Kidney capillary endothelial cell (primary cell): ENCODE results near the gene ALKBH1.
"Not testable (repeated sequence)": the region's sequence is repeated elsewhere in the genome, so short reads cannot be mapped to it uniquely, and the experiment has no call there.

Experiments used
- DNase-seq: peaks from one replicate; pipeline ENCODE4 v3.0.0-alpha.2; 2018; ENCODE audit warnings: low spot score

ALKBH1 gene

DNA sequence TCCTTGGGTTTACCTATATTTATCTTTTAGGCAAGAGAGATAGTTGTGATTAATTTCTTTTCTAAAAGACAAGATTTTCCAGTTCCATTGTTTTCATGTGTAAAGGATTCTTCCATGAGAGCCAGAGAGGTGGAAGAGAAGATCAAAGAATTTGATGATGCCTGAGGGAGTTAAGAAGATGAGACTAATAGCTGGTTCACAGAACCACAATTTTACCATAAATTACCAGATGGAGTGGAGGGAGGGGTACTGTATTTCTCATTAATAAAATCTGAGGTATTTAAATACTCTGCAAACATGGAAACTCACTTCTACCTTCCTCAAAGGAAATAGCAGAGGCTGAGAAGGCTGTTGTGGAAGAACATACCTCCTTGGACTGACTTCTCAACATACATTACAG lies 34.6 kb downstream of the ALKBH1 start:
- DNase-seq = no peak

DNA sequence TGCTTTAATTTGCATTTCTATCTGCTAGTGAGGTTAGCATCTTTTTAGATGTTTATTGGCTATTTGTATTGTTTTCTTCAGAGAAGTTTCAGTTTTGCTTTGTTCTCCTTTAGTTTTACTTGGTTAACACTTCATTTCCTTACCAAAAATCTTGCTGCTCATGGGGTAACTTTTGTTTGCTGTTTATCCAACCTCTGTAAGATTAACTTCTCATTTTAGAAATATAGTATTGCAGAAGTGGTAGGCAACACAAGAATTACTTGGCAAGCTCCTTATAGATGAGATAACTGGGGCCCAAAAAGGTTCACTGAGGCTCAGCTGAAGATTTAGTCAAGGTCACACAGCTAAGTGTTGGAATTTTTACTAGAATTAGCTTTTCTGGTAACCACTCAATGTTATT lies 40.5 kb downstream of the ALKBH1 start:
- DNase-seq = no peak

DNA sequence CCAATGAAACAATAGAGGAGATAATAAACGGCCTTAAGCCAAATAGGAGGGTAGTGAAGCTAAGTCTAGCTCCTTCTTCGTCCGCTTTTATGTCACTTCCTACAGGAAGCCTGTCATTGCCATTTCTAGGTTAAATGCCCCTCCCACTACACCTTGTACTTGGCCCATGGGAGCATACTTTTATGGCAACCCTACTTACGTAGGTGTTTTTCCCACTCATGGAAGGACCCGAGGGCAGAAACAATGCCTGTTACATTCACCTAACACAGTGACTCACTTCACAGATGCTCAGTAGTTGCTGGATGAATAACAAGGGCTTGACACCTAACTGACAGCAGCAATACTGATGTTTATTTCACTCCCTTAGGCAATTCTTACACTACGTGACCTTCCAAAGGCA lies 44.5 kb downstream of the ALKBH1 start:
- DNase-seq = peak; percentile 64

DNA sequence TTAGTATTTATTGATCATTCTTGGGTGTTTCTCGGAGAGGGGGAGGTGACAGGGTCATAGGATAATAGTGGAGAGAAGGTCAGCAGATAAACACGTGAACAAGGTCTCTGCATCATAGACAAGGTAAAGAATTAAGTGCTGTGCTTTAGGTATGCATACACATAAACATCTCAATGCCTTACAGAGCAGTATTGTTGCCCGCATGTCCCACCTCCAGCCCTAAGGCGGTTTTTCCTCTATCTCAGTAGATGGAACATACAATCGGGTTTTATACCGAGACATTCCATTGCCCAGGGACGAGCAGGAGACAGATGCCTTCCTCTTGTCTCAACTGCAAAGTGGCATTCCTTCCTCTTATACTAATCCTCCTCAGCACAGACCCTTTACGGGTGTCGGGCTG lies 46.3 kb downstream of the ALKBH1 start:
- not testable (repeated sequence) for DNase-seq

DNA sequence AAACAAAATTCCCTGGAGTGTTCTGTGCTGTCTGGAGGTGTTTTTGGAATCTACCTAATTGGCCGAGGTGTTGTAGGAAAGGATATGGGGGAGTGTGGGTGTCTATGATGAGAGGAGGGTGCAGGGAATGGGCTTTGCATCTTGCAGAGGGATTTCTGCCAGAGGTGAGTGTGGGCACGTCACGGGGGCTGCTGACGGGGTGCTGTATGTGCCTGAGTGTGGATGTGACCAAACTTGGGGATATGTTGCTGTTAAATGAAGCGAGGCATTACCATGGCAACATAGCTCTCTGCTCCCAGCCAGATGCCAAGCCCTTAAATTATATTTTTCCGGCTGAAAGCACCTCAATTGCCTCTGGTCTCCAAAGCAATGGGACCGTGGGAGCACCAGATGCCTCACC lies 47.1 kb downstream of the ALKBH1 start:
- DNase-seq = no peak

DNA sequence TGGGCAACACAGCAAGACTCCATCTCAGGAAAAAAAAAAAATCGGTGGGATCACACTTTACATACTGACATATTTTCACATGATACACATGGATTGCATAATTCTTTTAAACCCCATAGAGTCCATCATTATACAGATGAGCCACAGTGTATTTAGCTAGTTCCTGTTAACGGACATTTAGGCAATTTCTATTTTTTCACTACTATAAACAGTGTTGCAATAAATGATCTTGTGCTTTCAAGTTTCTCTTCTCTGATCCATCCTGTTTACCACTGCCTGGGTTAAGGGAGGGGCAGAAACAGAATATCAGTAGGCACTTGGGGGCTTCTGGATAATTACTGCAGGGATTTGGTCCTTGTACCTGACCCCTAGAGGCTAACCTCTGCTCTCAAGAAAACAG lies 48.0 kb downstream of the ALKBH1 start:
- DNase-seq = no peak

DNA sequence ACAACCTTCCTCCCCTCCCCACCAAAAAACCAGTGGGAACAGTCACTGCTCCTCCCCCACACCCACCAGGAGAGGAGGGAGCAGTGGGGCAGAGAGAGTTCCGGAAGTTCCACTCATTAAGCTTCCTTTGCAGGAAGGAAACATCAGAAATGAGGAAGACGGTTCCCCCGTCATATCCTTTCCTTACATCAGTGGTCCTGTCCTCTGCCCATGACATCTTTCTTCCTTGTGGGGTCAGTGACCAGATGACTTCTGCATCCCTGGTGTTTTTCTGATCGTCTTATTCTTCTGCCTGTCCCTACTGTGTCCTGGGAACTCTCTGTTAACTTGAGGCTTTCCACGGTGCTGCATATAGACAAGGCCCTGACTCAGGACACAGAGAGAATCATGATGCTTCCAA lies 50.5 kb downstream of the ALKBH1 start:
- DNase-seq = peak; percentile 81

DNA sequence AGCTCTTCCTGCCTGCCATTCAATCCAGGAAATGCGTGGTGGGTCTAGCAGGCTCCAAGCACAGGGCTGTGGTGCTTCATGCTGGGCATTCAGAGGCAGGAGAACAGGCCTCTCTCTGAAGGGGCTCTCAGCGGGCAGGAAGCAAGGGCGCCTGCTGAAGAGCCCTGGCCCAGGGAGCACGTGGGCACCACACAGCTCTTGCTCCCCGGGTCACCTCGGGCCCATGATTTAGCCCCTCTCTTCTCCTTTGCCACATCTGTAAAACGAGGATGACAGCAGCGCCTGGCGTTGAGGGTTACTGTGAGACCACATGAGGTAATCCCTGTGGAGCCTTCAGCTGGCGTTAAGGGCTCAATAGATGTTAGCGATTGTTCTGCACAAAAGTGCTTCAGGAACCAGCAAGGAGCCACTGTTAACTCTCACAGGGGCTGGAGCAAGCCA lies 53.8 kb downstream of the ALKBH1 start:
- no peak for DNase-seq

DNA sequence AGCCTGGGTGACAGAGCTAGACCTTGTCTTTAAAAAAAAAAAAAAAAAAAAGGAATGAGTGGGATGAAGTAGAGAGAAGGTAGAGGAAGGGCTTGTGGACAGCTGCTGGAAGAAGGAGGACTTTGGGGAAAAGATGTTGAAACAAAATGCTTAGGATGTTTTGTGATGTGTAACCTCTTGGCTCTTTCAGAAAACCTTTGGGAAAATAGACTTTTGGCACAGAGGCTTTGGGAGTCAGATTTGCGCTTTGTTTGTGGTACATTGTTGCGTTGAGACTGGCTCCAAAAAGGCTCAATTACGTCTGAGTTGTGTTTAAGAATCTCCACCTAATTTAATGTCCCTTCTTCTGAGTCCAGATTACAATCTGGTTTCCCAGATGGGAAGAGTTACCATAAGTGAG lies 58.5 kb downstream of the ALKBH1 start:
- DNase-seq = no peak

DNA sequence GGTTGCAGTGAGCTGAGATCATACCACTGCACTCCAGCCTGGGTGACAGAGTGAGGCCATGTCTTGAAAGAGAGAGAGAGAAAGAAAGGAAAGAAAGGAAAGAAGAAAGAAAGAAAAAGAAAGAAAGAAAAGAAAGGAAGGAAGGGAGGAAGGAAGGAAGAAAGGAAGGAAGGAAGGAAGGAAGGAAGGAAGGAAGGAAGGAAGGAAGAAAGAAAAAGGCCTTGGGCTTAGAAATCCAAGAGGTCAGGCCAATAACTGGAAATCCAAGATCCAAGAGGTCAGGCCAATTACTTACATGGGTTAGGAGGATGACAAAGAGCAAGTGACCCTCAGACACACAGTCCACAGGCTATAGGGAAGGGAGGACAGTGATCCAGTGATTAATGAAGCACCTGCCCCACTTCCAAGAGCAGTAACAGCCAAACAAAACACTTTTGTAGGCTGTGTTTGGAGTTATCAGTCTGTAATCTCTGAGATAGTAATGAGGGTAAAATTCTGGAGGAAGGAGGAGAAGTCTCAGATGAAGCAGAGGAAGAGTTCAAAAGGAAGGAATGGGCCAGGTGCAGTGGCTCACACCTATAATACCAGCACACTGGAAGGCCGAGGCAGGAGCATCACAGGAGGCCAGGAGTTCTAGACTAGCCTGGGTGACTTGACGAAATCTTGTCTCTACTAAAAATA lies 59.2 kb downstream of the ALKBH1 start:
- no peak for DNase-seq

DNA sequence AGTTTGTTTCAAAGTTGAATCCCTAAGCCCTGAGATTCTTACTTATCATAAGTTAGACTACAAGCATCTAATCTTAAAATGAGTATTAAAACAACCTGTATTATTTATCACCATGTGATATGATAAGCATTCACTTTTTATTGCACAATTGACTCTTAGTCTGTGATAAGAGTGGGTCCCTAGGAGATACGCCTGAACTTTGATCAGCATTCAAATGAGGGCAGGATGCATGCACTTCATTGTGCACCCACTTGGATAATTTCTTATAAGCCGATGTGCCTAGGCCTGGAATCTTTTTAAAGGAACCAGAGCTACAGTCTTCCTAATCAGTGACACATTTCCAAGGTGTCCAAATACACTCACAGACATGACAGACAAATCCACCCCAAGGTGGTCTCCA lies 60.0 kb downstream of the ALKBH1 start:
- no peak for DNase-seq

DNA sequence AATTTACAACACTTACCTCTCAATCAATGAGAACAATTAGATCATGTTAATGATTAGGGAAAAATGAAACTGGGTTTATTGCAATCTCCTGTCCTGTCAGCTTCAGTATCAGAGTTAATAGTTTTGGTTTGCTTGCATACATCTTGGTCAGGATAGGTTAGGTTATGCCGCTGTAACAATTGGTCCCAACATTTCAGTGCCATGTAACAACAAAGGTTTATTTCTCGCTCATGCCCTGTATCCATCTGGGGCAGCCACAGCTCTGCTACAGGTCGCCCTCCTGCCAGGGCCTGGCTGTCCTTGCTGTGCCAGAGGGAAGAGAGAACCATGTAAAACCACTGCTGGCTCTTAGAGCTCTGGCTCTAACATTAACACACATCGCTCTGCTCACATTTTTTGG lies 60.9 kb downstream of the ALKBH1 start:
- DNase-seq = no peak

DNA sequence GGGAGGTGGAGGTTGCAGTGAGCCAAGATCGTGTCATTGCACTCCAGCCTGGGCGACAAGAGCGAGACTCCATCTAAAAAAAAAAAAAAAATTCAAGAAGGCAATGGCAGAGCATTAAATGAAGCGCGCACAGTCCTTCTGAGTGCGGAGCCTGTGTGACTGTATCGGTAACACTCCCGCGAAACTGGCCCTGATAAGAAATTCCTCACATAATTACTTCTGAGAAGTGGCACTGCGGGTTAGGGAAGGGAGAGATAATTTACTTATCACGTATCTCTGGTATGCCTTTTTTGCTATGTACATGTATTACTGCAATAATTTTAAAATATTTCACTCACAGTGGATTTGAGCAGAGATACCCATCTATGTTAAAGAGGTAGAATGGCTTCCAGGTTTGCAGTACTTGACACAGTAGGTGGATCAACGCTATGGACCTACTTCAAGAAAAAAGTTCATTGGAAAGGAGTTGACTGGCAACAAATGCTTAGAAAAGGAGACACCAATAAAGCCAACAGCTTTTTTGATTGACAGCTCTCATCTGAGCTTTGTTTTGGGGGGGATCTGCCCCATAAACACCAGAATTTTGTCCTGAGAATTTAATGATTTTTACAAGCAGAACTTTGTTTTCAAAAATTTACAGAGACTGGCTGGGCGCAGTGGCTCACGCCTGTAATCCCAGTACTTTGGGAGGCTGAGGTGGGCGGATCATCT lies 62.1 kb downstream of the ALKBH1 start:
- no peak for DNase-seq

DNA sequence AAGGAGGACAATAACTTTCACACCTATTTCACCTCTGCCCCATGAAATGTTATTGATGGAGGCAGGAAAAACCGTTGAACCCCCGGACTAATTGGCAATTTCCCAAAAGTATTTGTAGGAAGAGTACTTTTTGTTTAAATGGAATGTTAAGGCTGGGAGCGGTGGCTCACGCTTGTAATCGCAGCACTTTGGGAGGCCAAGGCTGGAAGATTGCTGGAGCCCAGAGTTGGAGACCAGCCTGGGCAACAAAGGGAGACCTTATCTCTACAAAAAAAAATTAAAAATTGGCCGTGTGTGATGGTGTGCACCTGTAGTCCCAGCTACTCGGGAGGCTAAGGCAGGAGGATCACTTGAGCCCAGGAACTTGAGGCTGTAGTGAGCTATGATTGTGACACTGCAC lies 65.4 kb downstream of the ALKBH1 start:
- no peak for DNase-seq

DNA sequence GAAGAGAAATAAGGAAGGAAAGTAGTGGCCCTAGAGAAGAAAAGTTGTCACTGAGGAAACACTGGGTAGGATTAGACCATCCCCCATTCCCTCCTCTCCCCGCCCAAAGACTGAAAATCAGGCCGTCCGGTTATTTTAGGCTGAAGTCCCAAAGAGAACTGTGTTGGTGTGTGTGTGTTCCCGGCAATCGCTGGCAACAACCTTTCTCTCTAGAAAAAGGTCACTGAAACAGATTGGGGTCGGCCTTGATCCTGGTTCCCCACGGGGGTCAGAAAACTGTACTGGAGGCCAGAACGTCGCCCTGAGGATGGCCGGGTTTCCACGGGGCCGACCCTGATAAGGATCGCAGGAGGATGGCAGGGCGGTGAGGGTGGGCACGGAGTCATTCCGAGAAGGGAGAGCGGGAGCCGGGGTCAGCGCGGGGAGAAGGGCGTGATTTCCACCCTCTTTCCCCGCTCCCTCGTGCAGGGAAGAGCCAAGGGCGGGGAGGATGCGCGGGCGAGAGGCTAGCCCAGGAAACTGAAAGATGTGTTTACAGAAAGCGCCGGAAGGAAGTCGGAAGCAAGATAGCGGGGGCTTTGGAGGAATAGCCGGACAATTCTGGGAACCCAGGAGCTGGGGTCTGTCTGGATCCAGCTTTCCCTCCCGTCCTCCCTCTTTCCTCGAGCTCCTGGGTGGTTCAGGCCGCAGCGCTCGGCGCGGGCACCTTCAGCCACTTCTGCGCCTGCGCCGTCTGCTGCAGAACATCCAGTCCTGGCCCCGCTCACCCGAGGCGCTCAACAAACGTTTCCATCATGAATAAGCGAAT lies 66.1 kb downstream of the ALKBH1 start:
- peak; percentile 47 for DNase-seq

DNA sequence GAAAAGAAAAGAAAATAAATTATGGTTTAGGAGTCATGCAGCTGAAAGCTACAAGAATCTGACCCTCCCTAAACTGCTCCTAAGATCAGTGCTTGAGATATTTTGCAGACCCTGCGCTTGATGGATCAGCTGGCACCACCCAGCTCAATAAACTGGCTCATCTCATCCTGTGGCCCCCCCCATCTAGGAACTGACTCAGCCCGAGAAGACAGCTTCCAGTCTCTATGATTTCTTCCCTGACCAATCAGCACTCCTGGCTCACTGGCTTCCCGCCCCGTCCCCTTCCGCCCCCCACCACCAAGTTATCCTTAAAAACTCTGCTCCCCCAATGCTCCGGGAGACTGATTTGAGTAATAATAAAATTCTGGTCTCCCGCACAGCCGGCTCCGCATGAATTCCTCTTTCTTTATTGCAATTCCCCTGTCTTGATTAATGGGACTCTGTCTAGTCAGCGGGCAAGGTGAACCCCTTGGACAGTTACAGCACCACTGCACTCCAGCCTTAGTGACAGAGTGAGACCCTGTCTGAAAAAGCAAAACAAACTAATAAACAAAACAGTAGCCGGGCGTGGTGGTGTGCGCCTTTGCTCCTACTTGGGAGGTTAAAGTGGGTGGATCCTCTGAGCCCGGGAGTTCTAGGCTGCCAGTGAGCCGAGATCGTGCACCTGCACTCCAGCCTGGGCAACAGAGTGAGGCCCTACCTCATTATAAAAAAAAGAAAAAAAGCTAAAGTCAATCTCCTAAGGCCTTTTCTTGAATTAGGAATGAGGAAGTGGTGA lies 66.9 kb downstream of the ALKBH1 start:
- DNase-seq = peak; percentile 44

DNA sequence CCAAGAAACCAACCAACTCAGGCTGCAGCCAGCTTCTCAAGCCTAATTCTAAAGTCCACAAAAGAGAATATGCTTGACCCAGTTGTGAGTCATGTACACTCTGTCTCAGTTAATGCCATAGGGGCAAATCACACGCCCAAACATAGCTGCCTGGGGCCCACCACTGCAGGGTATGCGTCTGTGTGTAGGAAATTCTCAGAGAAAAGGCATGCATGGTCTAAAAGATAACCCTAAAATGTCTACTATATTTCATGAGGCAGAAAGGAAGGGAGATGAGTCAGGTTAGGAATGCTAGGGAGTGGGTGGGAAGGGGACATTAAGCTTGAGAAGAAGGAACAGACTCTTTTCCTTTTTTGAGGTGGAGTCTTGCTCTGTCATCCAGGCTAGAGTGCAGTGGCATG lies 69.1 kb downstream of the ALKBH1 start:
- DNase-seq = peak; percentile 81

DNA sequence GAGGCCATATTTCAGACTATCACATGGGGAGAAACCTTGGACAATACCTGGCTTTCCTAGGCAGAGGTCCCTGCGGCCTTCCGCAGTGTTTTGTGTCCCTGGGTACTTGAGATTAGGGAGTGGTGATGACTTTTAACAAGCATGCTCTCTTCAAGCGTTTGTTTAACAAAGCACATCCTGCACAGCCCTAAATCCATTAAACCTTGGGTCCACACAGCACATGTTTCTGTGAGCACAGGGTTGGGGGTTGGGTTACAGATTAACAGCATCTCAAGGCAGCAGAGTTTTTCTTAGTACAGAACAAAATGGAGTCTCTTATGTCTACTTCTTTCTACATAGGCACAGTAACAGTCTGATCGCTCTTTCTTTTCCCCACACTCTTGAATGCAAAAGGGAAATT lies 72.0 kb downstream of the ALKBH1 start:
- DNase-seq = not testable (repeated sequence)

DNA sequence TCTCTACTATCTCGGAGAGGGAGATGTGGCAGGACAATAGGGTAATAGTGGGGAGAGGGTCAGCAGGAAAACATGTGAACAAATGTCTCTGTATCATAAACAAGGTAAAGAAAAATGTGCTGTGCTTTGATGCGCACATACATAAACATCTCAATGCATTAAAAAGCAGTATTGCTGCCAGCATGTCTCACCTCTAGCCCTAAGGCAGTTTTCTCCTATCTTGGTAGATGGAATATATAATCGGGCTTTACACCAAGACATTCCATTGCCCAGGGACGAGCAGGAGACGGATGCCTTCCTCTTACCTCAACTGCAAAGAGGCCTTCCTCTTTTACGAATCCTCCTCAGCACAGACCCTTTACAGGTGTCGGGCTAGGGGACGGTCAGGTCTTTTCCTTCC lies 72.4 kb downstream of the ALKBH1 start:
- not testable (repeated sequence) for DNase-seq

DNA sequence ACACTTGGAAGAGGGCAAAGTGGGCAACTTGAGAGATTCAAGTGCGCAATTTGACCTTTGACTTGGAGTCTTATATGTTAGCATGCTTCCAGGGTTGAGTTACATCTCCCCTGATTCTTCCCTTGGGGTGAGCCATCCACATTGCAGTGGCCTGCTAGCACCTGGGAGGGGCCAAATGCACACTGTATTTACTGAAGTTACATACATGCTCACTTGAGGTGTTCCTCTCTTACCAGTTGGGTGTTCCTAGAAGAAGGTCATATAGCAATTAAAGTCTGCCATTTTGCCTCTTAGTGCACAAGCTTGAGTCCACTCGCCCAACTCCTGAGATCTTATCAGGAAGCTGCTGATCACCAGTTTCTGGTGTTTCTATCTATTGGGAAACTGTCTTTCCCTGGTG lies 77.7 kb downstream of the ALKBH1 start:
- DNase-seq = no peak

DNA sequence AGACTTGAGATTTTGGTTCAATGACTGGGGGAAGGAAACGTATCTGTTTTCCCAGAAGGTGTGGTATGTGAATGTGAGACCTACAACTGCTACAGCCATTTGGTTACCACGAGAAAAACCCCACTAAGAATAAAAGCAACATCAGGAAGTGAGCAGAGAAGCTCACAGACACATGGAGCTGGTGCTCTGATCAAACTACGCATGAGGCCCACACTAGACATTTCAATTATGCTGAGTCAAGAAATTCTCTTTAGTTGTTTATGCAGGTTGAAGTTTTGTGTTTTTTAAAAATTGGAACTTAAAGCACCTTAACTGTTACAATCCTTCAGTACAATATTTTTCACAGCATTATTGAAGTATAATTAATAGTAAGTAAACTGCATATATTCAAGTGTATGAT lies 82.5 kb downstream of the ALKBH1 start:
- DNase-seq = no peak

DNA sequence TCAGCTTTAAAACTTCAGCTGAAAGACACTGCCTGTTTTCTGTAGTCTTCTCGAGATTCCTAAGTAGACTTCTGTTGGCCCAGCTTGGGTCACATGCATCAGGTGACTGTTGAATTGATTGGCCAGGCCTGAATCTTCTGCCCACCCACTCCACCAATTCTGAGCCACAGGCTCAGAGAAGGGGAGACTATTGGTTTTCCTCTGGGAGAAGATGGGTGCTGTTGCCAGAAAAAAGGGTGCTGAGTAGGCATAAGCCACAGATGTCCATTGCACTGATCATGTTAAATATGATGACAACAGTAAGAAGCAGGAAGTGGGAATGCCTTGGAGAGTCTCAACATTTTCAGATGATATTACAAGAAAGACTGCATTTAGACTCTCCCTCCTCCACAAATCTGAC lies 84.6 kb downstream of the ALKBH1 start:
- no peak for DNase-seq
